OCI-LY7 (cell line): Measurements from ENCODE around the gene DPM2. TPM values are rescaled to one million over a fixed set of nuclear protein-coding genes. Genes with fewer than 3 reads are reported as not detected.

ENCODE experiments used
- BruUV-seq: library from RNA; stranded (reverse); fragments of 400-500 nt; replicated peaks from 2 replicates; lab custom pipeline; 2021; lab: Mats Ljungman, UMichigan
- CTCF ChIA-PET: fragments of 300-600 bp; sonication (Branson Sonifier 250); formaldehyde crosslinking; loops from one replicate; lab custom pipeline; 2022; ENCODE audit warnings: antibody characterized with exemption; ENCODE audit not compliant: unreplicated experiment; lab: Charles Lee
- POLR2A ChIA-PET: fragments of 300-600 bp; sonication (Branson Sonifier 250); formaldehyde crosslinking; loops from one replicate; lab custom pipeline; 2022; ENCODE audit warnings: antibody characterized with exemption; lab: Charles Lee
- DNase-seq: peaks from one replicate; pipeline ENCODE4 v3.0.0-alpha.2; 2015; ENCODE audit warnings: low spot score
- H2AFZ ChIP-seq: fragments of 200-600 bp; sonication (generic), shearing (Covaris generic); 2 replicates; pipeline ENCODE4 v1.6.1; 2014; ENCODE audit warnings: mild to moderate bottlenecking, antibody characterized with exemption, low read length, moderate library complexity
- H3K27ac ChIP-seq: fragments of 200-600 bp; sonication (generic); 2 replicates; pipeline ENCODE4 v1.5.1; 2014; ENCODE audit warnings: mixed run types, low read depth, mild to moderate bottlenecking, moderate library complexity, low read length, inconsistent platforms; ENCODE audit not compliant: poor library complexity, severe bottlenecking
- H3K36me3 ChIP-seq: fragments of 200-600 bp; sonication (generic); 2 replicates; pipeline ENCODE4 v1.6.1; 2014; ENCODE audit warnings: mild to moderate bottlenecking, antibody characterized with exemption, low read length, moderate library complexity, mixed read lengths; ENCODE audit not compliant: insufficient read depth
- H3K4me1 ChIP-seq: fragments of 200-600 bp; sonication (generic); 2 replicates; pipeline ENCODE4 v1.5.1; 2014; ENCODE audit warnings: mild to moderate bottlenecking, low read length; ENCODE audit not compliant: insufficient read depth, poor library complexity, severe bottlenecking
- H3K4me2 ChIP-seq: fragments of 200-600 bp; sonication (generic); 2 replicates; pipeline ENCODE4 v1.6.1; 2014; ENCODE audit warnings: mild to moderate bottlenecking, low read length
- H3K4me3 ChIP-seq: fragments of 200-600 bp; sonication (generic); 2 replicates; pipeline ENCODE4 v1.5.1; 2014; ENCODE audit warnings: mild to moderate bottlenecking, low read depth, low read length; ENCODE audit not compliant: poor library complexity, severe bottlenecking
- H3K79me2 ChIP-seq: fragments of 200-600 bp; sonication (generic); 2 replicates; pipeline ENCODE4 v1.6.1; 2016; ENCODE audit warnings: low read depth, mild to moderate bottlenecking, low read length, moderate library complexity, mixed read lengths; ENCODE audit not compliant: insufficient read depth
- H3K9me2 ChIP-seq: fragments of 200-600 bp; sonication (generic); 2 replicates; pipeline ENCODE4 v1.6.1; 2016; ENCODE audit warnings: mild to moderate bottlenecking, low read length, mixed read lengths; ENCODE audit not compliant: insufficient read depth
- H3K9me3 ChIP-seq: fragments of 200-600 bp; sonication (generic); 2 replicates; pipeline ENCODE4 v1.6.1; 2014; ENCODE audit warnings: mild to moderate bottlenecking, mixed run types, low read length, mixed read lengths
- H4K20me1 ChIP-seq: fragments of 200-600 bp; sonication (generic); 2 replicates; pipeline ENCODE4 v1.6.1; 2014; ENCODE audit warnings: mild to moderate bottlenecking, antibody characterized with exemption, low read length, moderate library complexity, mixed read lengths; ENCODE audit not compliant: insufficient read depth
- EZH2phosphoT487 ChIP-seq: fragments of 200-600 bp; sonication (generic); IDR thresholded peaks from 2 replicates; pipeline ENCODE4 v1.6.1; 2018; ENCODE audit warnings: low read depth, borderline replicate concordance, mild to moderate bottlenecking, mixed run types, antibody characterized with exemption, low read length, moderate library complexity, mixed read lengths
- intact Hi-C: fragments of 100-400 bp; cut with micrococcal nuclease; formaldehyde crosslinking; loops from one replicate; pipeline ENCODE4 v1.10.0; 2022; ENCODE audit not compliant: unreplicated experiment
- total RNA-seq, 2 experiments: library from RNA; depleted of rRNA in 1 of 2; stranded (reverse); fragments of >200 nt in 1 of 2; shearing (Covaris generic) in 1 of 2; gene quantifications; 2 replicates each; pipeline ENCODE4 v1.2.3, GENCODE V29; 2014 to 2022
- TF ChIP-seq, protein P1 (sequence below): fragments of 200-600 bp; sonication (generic); conservative IDR thresholded peaks from 2 replicates; pipeline ENCODE4 v1.5.1; 2014; ENCODE audit warnings: mild to moderate bottlenecking, antibody characterized with exemption, low read length, moderate library complexity, mixed read lengths

The DPM2 gene
- total RNA-seq, 2 experiments from 2014 or later: 49.7 to 50.7 TPM

DNA sequence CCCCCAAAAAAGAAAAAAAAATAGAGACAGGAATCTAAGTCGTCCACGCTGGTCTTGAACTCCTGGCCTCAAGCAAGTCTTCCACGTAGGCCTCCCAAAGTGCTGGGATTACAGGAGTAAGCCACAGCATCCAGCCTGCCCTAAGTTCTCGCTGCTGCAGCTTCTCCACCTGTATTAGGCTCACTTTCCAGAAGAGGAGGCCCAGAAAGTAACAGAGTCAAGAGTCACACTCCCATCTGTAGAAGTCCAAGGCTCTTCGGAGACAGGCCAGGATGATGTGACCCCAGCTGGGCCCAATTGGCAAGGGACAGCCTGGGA lies 41.3 kb upstream of the DPM2 start:
- peaks cover 33% of the 10 kb centered on the region; the same call in 1 of the 2 replicates for H4K20me1 ChIP-seq
- peaks cover 56% of the 10 kb centered on the region for H3K36me3 ChIP-seq
- DNase-seq: no peak
- H3K79me2 ChIP-seq: peaks cover 75% of the 10 kb centered on the region
- intact Hi-C loops: loop anchor here (1.0 kb wide), 1 partner anchor 24 kb away; no protein-coding TSS in a partner anchor
- H3K9me2 ChIP-seq: no peaks in the 10 kb centered on the region
- H2AFZ ChIP-seq: no peak overlapping the region
- CTCF ChIA-PET: no interaction called here
- H3K4me3 ChIP-seq: peak overlapping the region; percentile 80
- H3K4me2 ChIP-seq: peak overlapping the region; percentile 84
- peaks cover 68% of the 10 kb centered on the region for H3K4me1 ChIP-seq
- no peaks in the 10 kb centered on the region for H3K9me3 ChIP-seq
- POLR2A ChIA-PET: interaction anchor here (0.5 to 1.1 kb wide), 5 partner anchors 13 to 310 kb away, joined by 3 to 7 read pairs (median 3); no protein-coding TSS in a partner anchor
- no TSS peak for BruUV-seq
- peak overlapping the region; percentile 65 for H3K27ac ChIP-seq
- TF ChIP-seq EZH2phosphoT487: no peak
- TF ChIP-seq, protein P1, sequence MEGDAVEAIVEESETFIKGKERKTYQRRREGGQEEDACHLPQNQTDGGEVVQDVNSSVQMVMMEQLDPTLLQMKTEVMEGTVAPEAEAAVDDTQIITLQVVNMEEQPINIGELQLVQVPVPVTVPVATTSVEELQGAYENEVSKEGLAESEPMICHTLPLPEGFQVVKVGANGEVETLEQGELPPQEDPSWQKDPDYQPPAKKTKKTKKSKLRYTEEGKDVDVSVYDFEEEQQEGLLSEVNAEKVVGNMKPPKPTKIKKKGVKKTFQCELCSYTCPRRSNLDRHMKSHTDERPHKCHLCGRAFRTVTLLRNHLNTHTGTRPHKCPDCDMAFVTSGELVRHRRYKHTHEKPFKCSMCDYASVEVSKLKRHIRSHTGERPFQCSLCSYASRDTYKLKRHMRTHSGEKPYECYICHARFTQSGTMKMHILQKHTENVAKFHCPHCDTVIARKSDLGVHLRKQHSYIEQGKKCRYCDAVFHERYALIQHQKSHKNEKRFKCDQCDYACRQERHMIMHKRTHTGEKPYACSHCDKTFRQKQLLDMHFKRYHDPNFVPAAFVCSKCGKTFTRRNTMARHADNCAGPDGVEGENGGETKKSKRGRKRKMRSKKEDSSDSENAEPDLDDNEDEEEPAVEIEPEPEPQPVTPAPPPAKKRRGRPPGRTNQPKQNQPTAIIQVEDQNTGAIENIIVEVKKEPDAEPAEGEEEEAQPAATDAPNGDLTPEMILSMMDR: no peak

DNA sequence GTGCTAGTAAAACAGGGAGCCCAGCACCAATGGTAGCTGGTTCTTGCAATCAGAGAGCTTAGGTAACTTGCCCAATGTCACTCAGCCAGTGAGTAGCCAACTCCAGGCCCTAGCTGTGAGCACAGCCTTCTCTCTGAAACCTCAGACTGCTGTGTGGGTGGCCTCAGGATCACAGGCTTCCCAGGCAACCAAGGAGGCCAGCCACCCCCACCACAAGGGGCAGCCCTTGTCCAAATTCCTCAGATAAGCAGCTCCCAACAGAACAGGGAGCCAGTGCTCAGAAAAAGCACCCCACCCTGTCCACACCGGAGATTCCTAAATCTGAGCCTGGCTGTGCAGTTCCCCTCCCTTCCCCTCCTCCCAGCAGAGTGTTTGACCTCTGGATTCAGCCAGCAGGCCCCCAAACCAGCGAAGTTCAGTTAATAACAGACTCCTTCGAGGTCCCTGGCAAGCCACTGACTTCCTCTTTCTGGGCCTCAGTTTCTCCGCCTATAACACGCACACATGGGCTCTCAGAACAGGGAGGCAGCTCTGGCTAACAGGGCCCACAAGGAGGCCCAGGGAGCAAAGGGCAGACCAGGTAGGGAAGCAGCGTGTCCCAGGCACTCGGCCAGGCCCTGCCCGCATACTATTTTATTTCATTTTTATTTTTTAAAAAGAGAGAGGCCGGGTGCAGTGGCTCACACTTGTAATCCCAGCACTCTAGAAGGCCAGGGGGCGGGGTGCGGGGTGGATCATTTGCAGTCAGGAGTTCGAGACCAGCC lies 40.4 kb upstream of the DPM2 start:
- no TSS peak for BruUV-seq
- no peak overlapping the region for H2AFZ ChIP-seq

More for the DNA sequence above, 40.4 kb upstream of the DPM2 start:
- H3K79me2 ChIP-seq: peaks cover 84% of the 10 kb centered on the region
- no peaks in the 10 kb centered on the region for H3K9me3 ChIP-seq
- H3K27ac ChIP-seq: peak overlapping the region; percentile 65
- POLR2A ChIA-PET: interaction anchor here (0.5 to 1.4 kb wide), 7 partner anchors 18 to 310 kb away, joined by 3 to 5 read pairs (median 3); no protein-coding TSS in a partner anchor
- CTCF ChIA-PET: interaction anchor here (1.1 kb wide), 1 partner anchor 23 kb away, joined by 5 read pairs; no protein-coding TSS in a partner anchor
- DNase-seq: no peak
- H3K4me1 ChIP-seq: peaks cover 68% of the 10 kb centered on the region
- peak overlapping the region; percentile 84 for H3K4me2 ChIP-seq
- no peak for TF ChIP-seq EZH2phosphoT487
- TF ChIP-seq, protein P1: 0 out of 2 replicates have a peak, but pooled peaks have one; percentile 25
- peak overlapping the region; percentile 80 for H3K4me3 ChIP-seq
- H3K9me2 ChIP-seq: no peaks in the 10 kb centered on the region
- H4K20me1 ChIP-seq: peaks cover 33% of the 10 kb centered on the region; the same call in 1 of the 2 replicates
- peaks cover 56% of the 10 kb centered on the region for H3K36me3 ChIP-seq
- intact Hi-C loops: no loop called here
